ENCODE measurements around the gene PNMT.

Gene PNMT

GRCh38 chr17:39636587-39636926 lies 31.7 kb upstream of the PNMT start:
- H3K27ac ChIP-seq (ENCODE audit: low read length), result no peak overlapping the region
- H3K4me3 ChIP-seq (ENCODE audit: low read length), result peak overlapping the region; percentile 75; the same call in 1 of the 2 replicates
- peak overlapping the region; percentile 70; the same call in 1 of the 2 replicates for H3K9ac ChIP-seq (ENCODE audit: low read depth, low read length)
- no peaks in the 10 kb centered on the region for H3K27me3 ChIP-seq (ENCODE audit: insufficient read depth, low read length)
- H3K4me1 ChIP-seq (ENCODE audit: insufficient read depth, low read length), result peaks cover 30% of the 10 kb centered on the region; the same call in 1 of the 2 replicates
- H3K36me3 ChIP-seq (ENCODE audit: insufficient read depth, low read depth, low read length), result no peaks in the 10 kb centered on the region
- H3K9me3 ChIP-seq (ENCODE audit: insufficient read depth, low read depth, low read length), result no peaks in the 10 kb centered on the region

GRCh38 chr17:39636927-39637736 lies 31.1 kb upstream of the PNMT start, which contains the start of gene STARD3:
Gene STARD3, plus strand, starts transcription at chr17:39637144. Its CDS starts 16,388 bp downstream, at chr17:39653532.
- no peaks in the 10 kb centered on the region for H3K27me3 ChIP-seq (ENCODE audit: insufficient read depth, low read length)
- H3K9me3 ChIP-seq (ENCODE audit: insufficient read depth, low read depth, low read length), result no peaks in the 10 kb centered on the region
- peak within 1 kb of the TSS; percentile 70 for H3K9ac ChIP-seq (ENCODE audit: low read depth, low read length)
- no peak within 1 kb of the TSS for H3K27ac ChIP-seq (ENCODE audit: low read length)
- no peaks in the 10 kb centered on the region for H3K36me3 ChIP-seq (ENCODE audit: insufficient read depth, low read depth, low read length)
- peaks cover 24% of the 10 kb centered on the region; the same call in 1 of the 2 replicates for H3K4me1 ChIP-seq (ENCODE audit: insufficient read depth, low read length)
- H3K4me3 ChIP-seq (ENCODE audit: low read length), result peak within 1 kb of the TSS; percentile 75

- Histone ChIP-seq H3K36me3 (ENCODE audit: insufficient read depth, low read depth, low read length) (no peaks in the 10 kb centered on the region), H3K4me1 (ENCODE audit: insufficient read depth, low read length) (peaks cover 23% of the 10 kb centered on the region; the same call in 1 of the 2 replicates), H3K4me3 (ENCODE audit: low read length) (peak overlapping the region; percentile 75), H3K9me3 (ENCODE audit: insufficient read depth, low read depth, low read length) (no peaks in the 10 kb centered on the region), H3K9ac (ENCODE audit: low read depth, low read length) (peak overlapping the region; percentile 70; the same call in 1 of the 2 replicates), H3K27me3 (ENCODE audit: insufficient read depth, low read length) (no peaks in the 10 kb centered on the region), H3K27ac (ENCODE audit: low read length) (no peak overlapping the region)
Measured at GRCh38 chr17:39638317-39638716, 29.9 kb upstream of the PNMT start.

GRCh38 chr17:39639043-39639442 lies 29.2 kb upstream of the PNMT start:
- Histone ChIP-seq H3K4me1 (ENCODE audit: insufficient read depth, low read length) (peaks cover 23% of the 10 kb centered on the region; the same call in 1 of the 2 replicates), H3K9me3 (ENCODE audit: insufficient read depth, low read depth, low read length) (no peaks in the 10 kb centered on the region), H3K27ac (ENCODE audit: low read length) (no peak overlapping the region), H3K27me3 (ENCODE audit: insufficient read depth, low read length) (no peaks in the 10 kb centered on the region), H3K36me3 (ENCODE audit: insufficient read depth, low read depth, low read length) (no peaks in the 10 kb centered on the region), H3K4me3 (ENCODE audit: low read length) (no peak overlapping the region), H3K9ac (ENCODE audit: low read depth, low read length) (no peak overlapping the region)

GRCh38 chr17:39639566-39640458 lies 28.4 kb upstream of the PNMT start:
- peaks cover 26% of the 10 kb centered on the region; the same call in 1 of the 2 replicates for H3K4me1 ChIP-seq (ENCODE audit: insufficient read depth, low read length)
- no peaks in the 10 kb centered on the region for H3K9me3 ChIP-seq (ENCODE audit: insufficient read depth, low read depth, low read length)
- no peaks in the 10 kb centered on the region for H3K36me3 ChIP-seq (ENCODE audit: insufficient read depth, low read depth, low read length)
- no peak overlapping the region for H3K4me3 ChIP-seq (ENCODE audit: low read length)
- no peaks in the 10 kb centered on the region for H3K27me3 ChIP-seq (ENCODE audit: insufficient read depth, low read length)
- no peak overlapping the region for H3K27ac ChIP-seq (ENCODE audit: low read length)
- 0 out of 2 replicates have a peak overlapping the region, but pooled peaks have one; percentile 33 for H3K9ac ChIP-seq (ENCODE audit: low read depth, low read length)

GRCh38 chr17:39640591-39641031 lies 27.6 kb upstream of the PNMT start:
- no peak overlapping the region for H3K27ac ChIP-seq (ENCODE audit: low read length)
- H3K36me3 ChIP-seq (ENCODE audit: insufficient read depth, low read depth, low read length), result no peaks in the 10 kb centered on the region
- H3K27me3 ChIP-seq (ENCODE audit: insufficient read depth, low read length), result no peaks in the 10 kb centered on the region
- no peak overlapping the region for H3K9ac ChIP-seq (ENCODE audit: low read depth, low read length)
- peaks cover 32% of the 10 kb centered on the region; the same call in 1 of the 2 replicates for H3K4me1 ChIP-seq (ENCODE audit: insufficient read depth, low read length)
- H3K9me3 ChIP-seq (ENCODE audit: insufficient read depth, low read depth, low read length), result no peaks in the 10 kb centered on the region
- no peak overlapping the region for H3K4me3 ChIP-seq (ENCODE audit: low read length)

GRCh38 chr17:39641097-39641496 lies 27.2 kb upstream of the PNMT start:
- H3K27ac ChIP-seq (ENCODE audit: low read length), result no peak overlapping the region
- H3K9ac ChIP-seq (ENCODE audit: low read depth, low read length), result no peak overlapping the region
- no peaks in the 10 kb centered on the region for H3K27me3 ChIP-seq (ENCODE audit: insufficient read depth, low read length)
- no peak overlapping the region for H3K4me3 ChIP-seq (ENCODE audit: low read length)
- H3K4me1 ChIP-seq (ENCODE audit: insufficient read depth, low read length), result peaks cover 27% of the 10 kb centered on the region; the same call in 1 of the 2 replicates
- H3K36me3 ChIP-seq (ENCODE audit: insufficient read depth, low read depth, low read length), result no peaks in the 10 kb centered on the region
- no peaks in the 10 kb centered on the region for H3K9me3 ChIP-seq (ENCODE audit: insufficient read depth, low read depth, low read length)

GRCh38 chr17:39641883-39642282 lies 26.4 kb upstream of the PNMT start:
- Histone ChIP-seq H3K27me3 (ENCODE audit: insufficient read depth, low read length) (no peaks in the 10 kb centered on the region), H3K27ac (ENCODE audit: low read length) (no peak overlapping the region), H3K9ac (ENCODE audit: low read depth, low read length) (no peak overlapping the region), H3K4me1 (ENCODE audit: insufficient read depth, low read length) (peaks cover 20% of the 10 kb centered on the region; the same call in 1 of the 2 replicates), H3K4me3 (ENCODE audit: low read length) (no peak overlapping the region), H3K9me3 (ENCODE audit: insufficient read depth, low read depth, low read length) (no peaks in the 10 kb centered on the region), H3K36me3 (ENCODE audit: insufficient read depth, low read depth, low read length) (no peaks in the 10 kb centered on the region)

- Histone ChIP-seq H3K9me3 (ENCODE audit: insufficient read depth, low read depth, low read length) (no peaks in the 10 kb centered on the region), H3K36me3 (ENCODE audit: insufficient read depth, low read depth, low read length) (no peaks in the 10 kb centered on the region), H3K9ac (ENCODE audit: low read depth, low read length) (no peak overlapping the region), H3K27me3 (ENCODE audit: insufficient read depth, low read length) (no peaks in the 10 kb centered on the region), H3K4me1 (ENCODE audit: insufficient read depth, low read length) (peaks cover 20% of the 10 kb centered on the region; the same call in 1 of the 2 replicates), H3K4me3 (ENCODE audit: low read length) (no peak overlapping the region), H3K27ac (ENCODE audit: low read length) (no peak overlapping the region)
Measured at GRCh38 chr17:39642291-39643074, 25.8 kb upstream of the PNMT start.

- no peak overlapping the region for H3K4me3 ChIP-seq (ENCODE audit: low read length)
- H3K9ac ChIP-seq (ENCODE audit: low read depth, low read length), result no peak overlapping the region
- H3K27me3 ChIP-seq (ENCODE audit: insufficient read depth, low read length), result no peaks in the 10 kb centered on the region
- H3K36me3 ChIP-seq (ENCODE audit: insufficient read depth, low read depth, low read length), result no peaks in the 10 kb centered on the region
- H3K9me3 ChIP-seq (ENCODE audit: insufficient read depth, low read depth, low read length), result no peaks in the 10 kb centered on the region
- peaks cover 20% of the 10 kb centered on the region; the same call in 1 of the 2 replicates for H3K4me1 ChIP-seq (ENCODE audit: insufficient read depth, low read length)
- H3K27ac ChIP-seq (ENCODE audit: low read length), result no peak overlapping the region
Measured at GRCh38 chr17:39643271-39643670, 25.0 kb upstream of the PNMT start.

- H3K36me3 ChIP-seq (ENCODE audit: insufficient read depth, low read depth, low read length), result no peaks in the 10 kb centered on the region
- no peak overlapping the region for H3K27ac ChIP-seq (ENCODE audit: low read length)
- no peak overlapping the region for H3K9ac ChIP-seq (ENCODE audit: low read depth, low read length)
- peaks cover 9% of the 10 kb centered on the region; the same call in 1 of the 2 replicates for H3K4me1 ChIP-seq (ENCODE audit: insufficient read depth, low read length)
- H3K4me3 ChIP-seq (ENCODE audit: low read length), result no peak overlapping the region
- no peaks in the 10 kb centered on the region for H3K27me3 ChIP-seq (ENCODE audit: insufficient read depth, low read length)
- H3K9me3 ChIP-seq (ENCODE audit: insufficient read depth, low read depth, low read length), result no peaks in the 10 kb centered on the region
Measured at GRCh38 chr17:39647256-39647655, 21.0 kb upstream of the PNMT start.

Data from iPS-20b (cell line).